ENCODE data around the gene RUNX2. TPM values are rescaled to one million over a fixed set of nuclear protein-coding genes. Genes with fewer than 3 reads are reported as not detected.

The RUNX2 gene
- polyA plus RNA-seq, 1 donor from 2014 or later: not detected

GRCh38 chr6:45651301-45651700, 323.2 kb downstream of the RUNX2 start:
- H3K27me3 ChIP-seq (ENCODE audit: insufficient read depth, low read depth, low read length): no peaks in the 10 kb centered on the region
- no peaks in the 10 kb centered on the region for H3F3A ChIP-seq (ENCODE audit: insufficient read depth, low read length, poor library complexity, severe bottlenecking)
- no peaks in the 10 kb centered on the region for H3K36me3 ChIP-seq (ENCODE audit: insufficient read depth, low read length)
- H3K9me3 ChIP-seq (ENCODE audit: low read length): no peaks in the 10 kb centered on the region
- no peak overlapping the region for H3K27ac ChIP-seq (ENCODE audit: low read length)
- TF ChIP-seq EP300 (conservative IDR thresholded peaks at IDR 0.05; ENCODE audit: poor library complexity, severe bottlenecking) (no peak), RAD21 (conservative IDR thresholded peaks at IDR 0.05) (no peak), TAF1 (IDR thresholded peaks at IDR 0.05; ENCODE audit: low read depth) (no peak), POLR2AphosphoS5 (IDR thresholded peaks at IDR 0.05) (no peak), SMC3 (conservative IDR thresholded peaks at IDR 0.05; ENCODE audit: poor library complexity) (no peak), REST (IDR thresholded peaks at IDR 0.05; ENCODE audit: borderline replicate concordance) (no peak), CTCF (IDR thresholded peaks at IDR 0.05; ENCODE audit: poor library complexity, severe bottlenecking) (no peak), MXI1 (conservative IDR thresholded peaks at IDR 0.05; ENCODE audit: poor library complexity, severe bottlenecking) (no peak), EZH2 (IDR thresholded peaks at IDR 0.05; ENCODE audit: borderline replicate concordance, insufficient read depth, low read length, poor library complexity, severe bottlenecking) (no peak)
- no peak overlapping the region for H3K9ac ChIP-seq (ENCODE audit: low read length)
- H3K79me2 ChIP-seq (replicated peaks; ENCODE audit: insufficient read depth, low read length): no peaks in the 10 kb centered on the region
- H4K20me1 ChIP-seq (ENCODE audit: insufficient read depth): no peaks in the 10 kb centered on the region
- no peak overlapping the region for H2AFZ ChIP-seq (ENCODE audit: low read depth, low read length)
- no peak overlapping the region for H3K4me2 ChIP-seq (ENCODE audit: low read length)
- no peak overlapping the region for H3K4me3 ChIP-seq (ENCODE audit: low read length)
- H3K9me2 ChIP-seq (ENCODE audit: insufficient read depth, low read length): no peaks in the 10 kb centered on the region

GRCh38 chr6:45652416-45652815, 324.3 kb downstream of the RUNX2 start:
- TF ChIP-seq EZH2 (IDR thresholded peaks at IDR 0.05; ENCODE audit: borderline replicate concordance, insufficient read depth, low read length, poor library complexity, severe bottlenecking) (no peak), RAD21 (conservative IDR thresholded peaks at IDR 0.05) (no peak), SMC3 (conservative IDR thresholded peaks at IDR 0.05; ENCODE audit: poor library complexity) (no peak), POLR2AphosphoS5 (IDR thresholded peaks at IDR 0.05) (no peak), MXI1 (conservative IDR thresholded peaks at IDR 0.05; ENCODE audit: poor library complexity, severe bottlenecking) (no peak), EP300 (conservative IDR thresholded peaks at IDR 0.05; ENCODE audit: poor library complexity, severe bottlenecking) (no peak), TAF1 (IDR thresholded peaks at IDR 0.05; ENCODE audit: low read depth) (no peak), REST (IDR thresholded peaks at IDR 0.05; ENCODE audit: borderline replicate concordance) (no peak), CTCF (IDR thresholded peaks at IDR 0.05; ENCODE audit: poor library complexity, severe bottlenecking) (no peak)
- H3K4me2 ChIP-seq (ENCODE audit: low read length): no peak overlapping the region
- no peaks in the 10 kb centered on the region for H3K79me2 ChIP-seq (replicated peaks; ENCODE audit: insufficient read depth, low read length)
- no peak overlapping the region for H2AFZ ChIP-seq (ENCODE audit: low read depth, low read length)
- no peak overlapping the region for H3K9ac ChIP-seq (ENCODE audit: low read length)
- H3K27me3 ChIP-seq (ENCODE audit: insufficient read depth, low read depth, low read length): no peaks in the 10 kb centered on the region
- H3K9me3 ChIP-seq (ENCODE audit: low read length): no peaks in the 10 kb centered on the region
- no peaks in the 10 kb centered on the region for H4K20me1 ChIP-seq (ENCODE audit: insufficient read depth)
- no peaks in the 10 kb centered on the region for H3K9me2 ChIP-seq (ENCODE audit: insufficient read depth, low read length)
- no peaks in the 10 kb centered on the region for H3F3A ChIP-seq (ENCODE audit: insufficient read depth, low read length, poor library complexity, severe bottlenecking)
- no peak overlapping the region for H3K27ac ChIP-seq (ENCODE audit: low read length)
- H3K4me3 ChIP-seq (ENCODE audit: low read length): no peak overlapping the region
- no peaks in the 10 kb centered on the region for H3K36me3 ChIP-seq (ENCODE audit: insufficient read depth, low read length)
